A549 (cell line): Measurements from ENCODE around the gene ZFPM1. TPM values are rescaled to one million over a fixed set of nuclear protein-coding genes. Genes with fewer than 3 reads are reported as not detected.

Source experiments
- ATAC-seq, 2 experiments: fragments of 200-7000 bp in 1 of 2; fragments of >200 bp in 1 of 2; cut with Nextera tagmentation in 1 of 2; cut with Tn5 transposase in 1 of 2; 3 replicates each; pipeline versions ENCODE4 v1.8.0 to v1.9.1; 2018 to 2020; ENCODE audit warnings: mild to moderate bottlenecking in 1 of 2, moderate library complexity in 1 of 2
- CTCF ChIA-PET: fragments of 300-600 bp; sonication (Branson Sonifier 250); formaldehyde crosslinking; extraction: SDS; loops from one replicate; lab custom pipeline; 2021; ENCODE audit warnings: antibody characterized with exemption, inconsistent platforms; lab: Yijun Ruan, JAX
- POLR2A ChIA-PET: fragments of 350-600 bp; formaldehyde crosslinking; extraction: SDS; loops from one replicate; lab custom pipeline; 2021; ENCODE audit warnings: antibody characterized with exemption, inconsistent platforms; lab: Yijun Ruan, JAX
- DNase-seq, 2 experiments: peaks; one replicate each; pipeline versions ENCODE4 v3.0.0 to v3.0.0-alpha.2; 2011 to 2016; ENCODE audit warnings: low read depth in 1 of 2, low spot score in 1 of 2
- FAIRE-seq: peaks from 2 replicates; lab custom pipeline; 2011; peaks lifted over from hg19 to GRCh38; lab: Jason Lieb, UNC
- H3K27ac ChIP-seq, 2 experiments: fragments of >200 bp; sonication (Bioruptor Twin); formaldehyde crosslinking; 3 replicates each; pipeline ENCODE4 v1.5.1; 2016 to 2017
- H3K4me1 ChIP-seq: fragments of >200 bp; sonication (Bioruptor Twin); formaldehyde crosslinking; 3 replicates; pipeline ENCODE4 v1.6.1; 2016
- H3K4me2 ChIP-seq: fragments of >200 bp; sonication (Bioruptor Twin); formaldehyde crosslinking; 3 replicates; pipeline ENCODE4 v1.6.1; 2016
- H3K4me3 ChIP-seq: fragments of >200 bp; sonication (Bioruptor Twin); formaldehyde crosslinking; 3 replicates; pipeline ENCODE4 v1.5.1; 2016
- H3K9me3 ChIP-seq: fragments of >200 bp; sonication (Bioruptor Twin); formaldehyde crosslinking; 3 replicates; pipeline ENCODE4 v1.6.1; 2016
- ATOH8 ChIP-seq: fragments of 250-450 bp; sonication (Bioruptor Pico); IDR thresholded peaks from 2 replicates; pipeline ENCODE4 v1.5.0; 2020; ENCODE audit warnings: low read depth, mild to moderate bottlenecking, moderate library complexity
- CEBPB ChIP-seq, 2 experiments: fragments of >200 bp in 1 of 2; sonication (Bioruptor Twin) in 1 of 2; formaldehyde crosslinking in 1 of 2; IDR thresholded peaks; 2 replicates each; pipeline ENCODE4 v1.6.1; 2012 to 2016
- CHD4 ChIP-seq: fragments of 200-600 bp; sonication (generic); IDR thresholded peaks from 2 replicates; pipeline ENCODE4 v1.6.1; 2016; ENCODE audit warnings: antibody characterized with exemption, mild to moderate bottlenecking, borderline replicate concordance
- EHMT2 ChIP-seq: fragments of 200-600 bp; sonication (generic); IDR thresholded peaks from 2 replicates; pipeline ENCODE4 v1.6.1; 2016; ENCODE audit warnings: antibody characterized with exemption, low read depth, mild to moderate bottlenecking, moderate library complexity
- ESRRA ChIP-seq: fragments of 150-350 bp; IDR thresholded peaks from 2 replicates; pipeline ENCODE4 v1.6.1; 2014; ENCODE audit warnings: mild to moderate bottlenecking, low read length, borderline replicate concordance
- FOSB ChIP-seq: fragments of 250-450 bp; sonication (Bioruptor Pico); IDR thresholded peaks from 2 replicates; pipeline ENCODE4 v1.5.0; 2020; ENCODE audit warnings: mild to moderate bottlenecking, moderate library complexity
- JUN ChIP-seq, 2 experiments: fragments of >200 bp; sonication (Bioruptor Twin); formaldehyde crosslinking; IDR thresholded peaks; 2 replicates in 1 of 2; 3 replicates in 1 of 2; pipeline ENCODE4 v1.6.1; 2016 to 2017
- MYC ChIP-seq: IDR thresholded peaks from 2 replicates; pipeline ENCODE4 v1.6.1; 2012; ENCODE audit warnings: mild to moderate bottlenecking, inconsistent platforms, low read length, improper control_type of control experiment, borderline replicate concordance
- NR3C1 ChIP-seq: fragments of >200 bp; sonication (Bioruptor Twin); formaldehyde crosslinking; IDR thresholded peaks from 3 replicates; pipeline ENCODE4 v1.6.1; 2017
- POLR2AphosphoS2 ChIP-seq: conservative IDR thresholded peaks from 2 replicates; pipeline ENCODE4 v1.6.1; 2012; ENCODE audit warnings: low read length, improper control_type of control experiment, inconsistent platforms
- RNF2 ChIP-seq: fragments of 200-600 bp; sonication (generic); IDR thresholded peaks from 2 replicates; pipeline ENCODE4 v1.6.1; 2016; ENCODE audit warnings: low read depth, mild to moderate bottlenecking, antibody characterized with exemption, moderate library complexity, borderline replicate concordance
- SMC3 ChIP-seq: fragments of >200 bp; sonication (Bioruptor Twin); formaldehyde crosslinking; IDR thresholded peaks from 3 replicates; pipeline ENCODE4 v1.6.1; 2018; ENCODE audit warnings: inconsistent platforms
- ZNF302 ChIP-seq: fragments of 250-450 bp; sonication (Bioruptor Pico); IDR thresholded peaks from 2 replicates; pipeline ENCODE4 v1.9.0; 2021; ENCODE audit warnings: inconsistent platforms, mild to moderate bottlenecking, moderate library complexity
- ZSCAN20 ChIP-seq: fragments of 250-450 bp; sonication (Bioruptor Pico); IDR thresholded peaks from 2 replicates; pipeline ENCODE4 v1.8.0; 2022; ENCODE audit warnings: mild to moderate bottlenecking, moderate library complexity
- WGBS: methylation state at CpG from one replicate; pipeline ENCODE4 v1.1.6; 2017; ENCODE audit errors: missing lambda C conversion rate; 5-methylcytosine and 5-hydroxymethylcytosine counted together
- polyA plus RNA-seq, 4 experiments: library from polyadenylated mRNA; depleted of rRNA in 3 of 4; stranded (reverse); fragments of >200 nt; fragmentation: RNase III in 1 of 4; extraction: RNeasy Plus Mini Kit Qiagen cat#74134 plus additional on column Dnase treatment in 1 of 4; gene quantifications; 2 replicates in 3 of 4; 3 replicates in 1 of 4; pipeline ENCODE4 v1.2.3, GENCODE V29; 2011 to 2017
- TF ChIP-seq, protein P1 (sequence below): IDR thresholded peaks from 2 replicates; pipeline ENCODE4 v1.6.1; 2012

ZFPM1 gene
- polyA plus RNA-seq, 2 of the 4 experiments (the other 2 are of a cell fraction), result 0.36 to 2.5 TPM

- WGBS, result 88% methylated on average over 24 of the region's 26 CpGs
- no peak for FAIRE-seq
- Histone ChIP-seq H3K4me3 (no peak overlapping the region), H3K27ac (no peak overlapping the region)
- TF ChIP-seq CHD4 (no peak), ZNF302 (CRISPR knock-in tag) (no peak), ZSCAN20 (CRISPR knock-in tag) (no peak)
- TF ChIP-seq, all 56 proteins: peak for 0
- POLR2A ChIA-PET, result no interaction called here
- ATAC-seq (no peak), DNase-seq (no peak)
- no peak overlapping the region for H3K4me2 ChIP-seq
- H3K4me1 ChIP-seq, result peaks cover 10% of the 10 kb centered on the region
- no peaks in the 10 kb centered on the region for H3K9me3 ChIP-seq
- CTCF ChIA-PET, result interaction anchor here (0.7 to 2.0 kb wide), 4 partner anchors 11 to 114 kb away, joined by 3 to 5 read pairs (median 4); no protein-coding TSS in a partner anchor
Measured at GRCh38 chr16:88448461-88449266, 4.4 kb upstream of the ZFPM1 start.

DNA sequence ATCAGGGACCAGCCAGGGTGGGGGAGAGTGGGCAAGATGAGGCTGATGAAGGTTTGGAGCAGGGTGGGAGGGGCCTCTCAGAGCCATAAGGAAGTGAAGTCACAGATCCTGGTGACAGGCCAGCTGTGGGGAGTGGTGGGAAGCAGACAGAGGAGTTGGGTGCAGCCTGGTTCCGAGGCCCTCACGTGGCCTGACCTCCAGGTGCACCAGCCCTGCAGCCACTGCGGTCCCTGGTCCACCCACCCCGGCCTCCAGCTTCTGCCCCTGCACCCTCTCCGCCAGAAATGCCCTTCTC, 3.9 kb upstream of the ZFPM1 start:
- no peak for ATAC-seq
- no peak for DNase-seq
- no peak for FAIRE-seq
- TF ChIP-seq ATOH8 (CRISPR knock-in tag) (no peak), CEBPB (IDR thresholded peaks at IDR 0.05) (no peak), EHMT2 (no peak), JUN (IDR thresholded peaks at IDR 0.05) (no peak), SMC3 (no peak), FOSB (CRISPR knock-in tag) (no peak), ESRRA (no peak), NR3C1 (no peak), POLR2AphosphoS2 (no peak)
- TF ChIP-seq, protein P1, sequence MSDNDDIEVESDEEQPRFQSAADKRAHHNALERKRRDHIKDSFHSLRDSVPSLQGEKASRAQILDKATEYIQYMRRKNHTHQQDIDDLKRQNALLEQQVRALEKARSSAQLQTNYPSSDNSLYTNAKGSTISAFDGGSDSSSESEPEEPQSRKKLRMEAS, result no peak
- Histone ChIP-seq H3K27ac (no peak overlapping the region), H3K4me3 (no peak overlapping the region), H3K4me2 (no peak overlapping the region), H3K4me1 (peaks cover 12% of the 10 kb centered on the region), H3K9me3 (no peaks in the 10 kb centered on the region)
- ChIA-PET CTCF (interaction anchor here (0.7 to 2.0 kb wide), 4 partner anchors 11 to 113 kb away, joined by 3 to 5 read pairs (median 4); no protein-coding TSS in a partner anchor), POLR2A (no interaction called here)
- WGBS, result 78% methylated on average over 5 of the region's 5 CpGs

- TF ChIP-seq RNF2 (no peak), MYC (no peak), SMC3 (no peak), FOSB (CRISPR knock-in tag) (no peak), ZSCAN20 (CRISPR knock-in tag) (no peak)
- Histone ChIP-seq H3K4me2 (peak overlapping the region; percentile 90), H3K9me3 (no peaks in the 10 kb centered on the region), H3K4me3 (peak overlapping the region; percentile 88), H3K27ac (peak overlapping the region; percentile 89 to 90), H3K4me1 (peaks cover 31% of the 10 kb centered on the region)
- 63% methylated on average over 22 of the region's 30 CpGs for WGBS
- no peak for FAIRE-seq
- ChIA-PET CTCF (interaction anchor here (0.6 to 2.0 kb wide), 4 partner anchors 8 to 110 kb away, joined by 3 to 11 read pairs (median 5); no protein-coding TSS in a partner anchor), POLR2A (interaction anchor here (0.6 to 1.2 kb wide), 2 partner anchors 313 to 501 kb away, joined by 4 read pairs; partner anchors contain the start of gene BANP)
- no peak for ATAC-seq
- DNase-seq, result no peak
Measured at GRCh38 chr16:88451586-88452481, 1.2 kb upstream of the ZFPM1 start.
